Kidney glomerular epithelial cell (primary cell): ENCODE measurements around the gene P4HB.

Source experiments
- DNase-seq: peaks from one replicate; lab custom pipeline; 2025; lab: John Stamatoyannopoulos, UW

The P4HB gene

GRCh38 chr17:81868674-81869220 is 8.4 kb upstream of the P4HB start:
- DNase-seq, result peak; percentile 63

GRCh38 chr17:81867991-81868673 is 7.8 kb upstream of the P4HB start:
- no peak for DNase-seq

- no peak for DNase-seq
Measured at GRCh38 chr17:81867170-81867990, 7.0 kb upstream of the P4HB start.

GRCh38 chr17:81866440-81867169 is 6.3 kb upstream of the P4HB start:
- DNase-seq, result no peak

- DNase-seq, result peak; percentile 37
Measured at GRCh38 chr17:81865733-81866439, 5.6 kb upstream of the P4HB start.

- no peak for DNase-seq
Measured at GRCh38 chr17:81865358-81865732, 5.0 kb upstream of the P4HB start.

- no peak for DNase-seq
Measured at GRCh38 chr17:81863833-81864768, 3.8 kb upstream of the P4HB start.

- no peak for DNase-seq
Measured at GRCh38 chr17:81863123-81863675, 2.9 kb upstream of the P4HB start.

GRCh38 chr17:81860756-81861568 is 627 bp upstream of the P4HB start:
- peak; percentile 100 for DNase-seq

GRCh38 chr17:81858967-81859905 is 1.1 kb downstream of the P4HB start:
- DNase-seq, result no peak

GRCh38 chr17:81858170-81858966 is 2.0 kb downstream of the P4HB start:
- DNase-seq, result no peak

GRCh38 chr17:81854974-81855774 is 5.2 kb downstream of the P4HB start:
- no peak for DNase-seq

- no peak for DNase-seq
Measured at GRCh38 chr17:81852237-81852636, 8.1 kb downstream of the P4HB start.

GRCh38 chr17:81851423-81851822 is 8.9 kb downstream of the P4HB start:
- DNase-seq, result no peak

GRCh38 chr17:81849457-81849856 is 10.9 kb downstream of the P4HB start:
- no peak for DNase-seq

GRCh38 chr17:81846743-81847689 is 13.3 kb downstream of the P4HB start:
- DNase-seq, result no peak
